Activated naive CD4-positive, alpha-beta T cell treated with anti-CD3 and anti-CD28 coated beads, Interleukin-2, amount 50 U/mL, for 24 hours (primary cell): ENCODE measurements around the gene SH3BP4.

Source experiments
- H3K27ac Mint-ChIP-seq: one replicate; pipeline ENCODE4 v1.8.0; 2021; ENCODE audit warnings: mild to moderate bottlenecking, mixed read lengths
- H3K27me3 Mint-ChIP-seq: one replicate; pipeline ENCODE4 v1.8.0; 2021; ENCODE audit warnings: mixed read lengths
- H3K36me3 Mint-ChIP-seq: one replicate; pipeline ENCODE4 v1.8.0; 2021; ENCODE audit warnings: mixed read lengths
- H3K4me1 Mint-ChIP-seq: one replicate; pipeline ENCODE4 v1.8.0; 2021; ENCODE audit warnings: mixed read lengths
- H3K4me3 Mint-ChIP-seq: one replicate; pipeline ENCODE4 v1.8.0; 2021; ENCODE audit warnings: mild to moderate bottlenecking, mixed read lengths
- H3K9me3 Mint-ChIP-seq: one replicate; pipeline ENCODE4 v1.8.0; 2021; ENCODE audit warnings: mixed read lengths

The SH3BP4 gene

DNA sequence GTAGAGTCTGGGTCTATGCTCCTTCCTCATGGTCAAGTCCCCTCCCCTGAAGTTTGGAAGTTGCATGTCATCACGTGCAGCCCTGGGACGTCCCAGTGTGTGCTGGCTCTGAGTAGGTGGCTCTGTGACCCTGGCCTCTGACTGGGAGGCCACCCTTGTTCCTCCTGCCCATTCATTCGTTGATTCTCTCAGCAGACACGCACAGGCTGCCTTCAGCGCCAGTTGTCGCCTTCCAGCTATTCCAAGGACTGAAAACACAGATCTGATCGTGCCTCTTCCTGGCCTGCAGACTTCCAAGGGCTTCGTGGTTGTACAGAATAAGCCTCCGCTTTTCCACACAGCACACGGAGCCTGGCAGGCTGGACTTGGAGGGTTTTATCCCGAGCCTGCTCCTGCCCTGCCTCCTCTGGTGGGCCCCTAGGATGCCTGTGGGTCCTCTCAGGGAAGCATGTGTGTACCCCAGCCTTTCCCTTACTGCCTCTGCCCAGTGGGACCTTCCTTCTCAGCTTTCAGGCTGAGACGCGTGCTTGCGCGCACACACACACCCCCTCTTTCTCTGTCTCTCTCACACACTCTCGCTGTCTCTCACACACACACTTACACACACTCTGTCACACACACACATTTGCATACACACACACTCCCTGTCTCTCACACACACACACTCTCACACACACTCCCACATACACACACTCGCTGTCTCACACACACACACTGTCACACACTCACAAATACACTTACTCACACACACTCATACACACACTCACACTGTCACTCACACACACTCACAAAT is 17.7 kb downstream of the SH3BP4 start:
- H3K4me3 Mint-ChIP-seq = no peak overlapping the region
- H3K4me1 Mint-ChIP-seq = no peaks in the 10 kb centered on the region
- H3K9me3 Mint-ChIP-seq = no peaks in the 10 kb centered on the region
- H3K36me3 Mint-ChIP-seq = no peaks in the 10 kb centered on the region
- peaks cover 6% of the 10 kb centered on the region for H3K27me3 Mint-ChIP-seq
- H3K27ac Mint-ChIP-seq = no peak overlapping the region

GRCh38 chr2:234970099-234970440 is 18.3 kb downstream of the SH3BP4 start:
- no peaks in the 10 kb centered on the region for H3K4me1 Mint-ChIP-seq
- H3K36me3 Mint-ChIP-seq = no peaks in the 10 kb centered on the region
- H3K4me3 Mint-ChIP-seq = no peak overlapping the region
- no peaks in the 10 kb centered on the region for H3K9me3 Mint-ChIP-seq
- H3K27me3 Mint-ChIP-seq = peaks cover 6% of the 10 kb centered on the region
- no peak overlapping the region for H3K27ac Mint-ChIP-seq

- H3K4me1 Mint-ChIP-seq = no peaks in the 10 kb centered on the region
- no peak overlapping the region for H3K27ac Mint-ChIP-seq
- H3K4me3 Mint-ChIP-seq = no peak overlapping the region
Observed at GRCh38 chr2:234970477-234970882, 18.7 kb downstream of the SH3BP4 start.

GRCh38 chr2:234971496-234971895 is 19.7 kb downstream of the SH3BP4 start:
- H3K27ac Mint-ChIP-seq = no peak overlapping the region
- no peaks in the 10 kb centered on the region for H3K36me3 Mint-ChIP-seq
- peaks cover 6% of the 10 kb centered on the region for H3K27me3 Mint-ChIP-seq
- H3K4me3 Mint-ChIP-seq = no peak overlapping the region
- H3K9me3 Mint-ChIP-seq = no peaks in the 10 kb centered on the region
- no peaks in the 10 kb centered on the region for H3K4me1 Mint-ChIP-seq

More at GRCh38 chr2:234970477-234970882, 18.7 kb downstream of the SH3BP4 start:
- Mint-ChIP-seq H3K36me3 (no peaks in the 10 kb centered on the region), H3K27me3 (peaks cover 6% of the 10 kb centered on the region), H3K9me3 (no peaks in the 10 kb centered on the region)

- Mint-ChIP-seq H3K36me3 (no peaks in the 10 kb centered on the region), H3K9me3 (no peaks in the 10 kb centered on the region), H3K27ac (no peak overlapping the region), H3K4me1 (no peaks in the 10 kb centered on the region), H3K27me3 (peaks cover 4% of the 10 kb centered on the region), H3K4me3 (no peak overlapping the region)
Observed at GRCh38 chr2:234973008-234973407, 21.2 kb downstream of the SH3BP4 start.

DNA sequence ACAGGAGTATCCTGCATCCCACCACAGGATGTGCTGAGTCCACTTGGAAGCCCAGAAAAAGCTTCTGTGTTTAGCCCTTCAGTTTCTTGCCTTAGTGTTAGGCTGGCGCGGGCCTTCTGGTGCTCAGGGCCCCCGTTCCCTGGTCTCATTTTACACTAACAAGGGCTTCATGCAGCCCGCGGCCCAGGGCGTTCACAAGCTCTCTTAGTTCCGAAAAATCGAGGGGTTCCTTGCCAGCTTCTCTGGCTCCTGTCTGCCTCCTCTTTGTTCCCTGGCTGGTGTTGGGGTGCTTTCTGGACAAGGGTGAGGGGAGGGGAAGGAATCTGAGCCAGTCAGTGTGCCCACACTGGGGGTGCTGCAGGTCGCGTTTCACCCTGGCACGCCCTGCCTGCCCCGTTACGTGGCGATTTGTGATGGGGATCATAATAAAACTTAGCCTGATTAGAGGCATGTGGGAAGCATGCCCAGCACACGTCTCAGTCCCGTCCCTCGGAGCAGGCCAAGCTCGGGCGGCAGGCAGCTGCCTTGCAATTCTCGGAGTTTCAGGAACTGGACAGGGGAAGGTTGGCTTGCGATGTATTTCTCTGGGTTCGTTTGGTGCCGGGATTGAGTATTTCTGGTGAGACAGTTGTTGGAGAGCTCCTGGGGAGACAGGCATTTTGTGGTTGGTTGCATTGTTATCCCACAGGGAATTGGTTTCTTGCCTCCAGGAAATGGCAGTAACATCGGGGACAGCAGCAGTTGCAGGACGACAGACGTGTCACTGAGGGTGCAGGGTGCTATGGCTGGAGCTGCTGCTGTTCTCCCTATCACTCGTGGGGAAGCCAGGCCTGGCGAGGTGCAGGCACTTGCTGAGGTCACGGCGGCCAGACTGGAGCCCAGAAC is 22.9 kb downstream of the SH3BP4 start:
- no peak overlapping the region for H3K27ac Mint-ChIP-seq
- H3K4me3 Mint-ChIP-seq = no peak overlapping the region
- H3K9me3 Mint-ChIP-seq = no peaks in the 10 kb centered on the region
- H3K4me1 Mint-ChIP-seq = no peaks in the 10 kb centered on the region
- H3K36me3 Mint-ChIP-seq = no peaks in the 10 kb centered on the region
- H3K27me3 Mint-ChIP-seq = peaks cover 4% of the 10 kb centered on the region

- Mint-ChIP-seq H3K9me3 (no peaks in the 10 kb centered on the region), H3K4me1 (no peaks in the 10 kb centered on the region), H3K36me3 (no peaks in the 10 kb centered on the region), H3K27ac (no peak overlapping the region), H3K4me3 (no peak overlapping the region), H3K27me3 (peaks cover 4% of the 10 kb centered on the region)
Observed at GRCh38 chr2:234975611-234976010, 23.8 kb downstream of the SH3BP4 start.

- Mint-ChIP-seq H3K4me3 (no peak overlapping the region), H3K9me3 (no peaks in the 10 kb centered on the region), H3K36me3 (no peaks in the 10 kb centered on the region), H3K4me1 (no peaks in the 10 kb centered on the region), H3K27me3 (peaks cover 4% of the 10 kb centered on the region), H3K27ac (no peak overlapping the region)
Observed at GRCh38 chr2:234976479-234977227, 24.8 kb downstream of the SH3BP4 start.

DNA sequence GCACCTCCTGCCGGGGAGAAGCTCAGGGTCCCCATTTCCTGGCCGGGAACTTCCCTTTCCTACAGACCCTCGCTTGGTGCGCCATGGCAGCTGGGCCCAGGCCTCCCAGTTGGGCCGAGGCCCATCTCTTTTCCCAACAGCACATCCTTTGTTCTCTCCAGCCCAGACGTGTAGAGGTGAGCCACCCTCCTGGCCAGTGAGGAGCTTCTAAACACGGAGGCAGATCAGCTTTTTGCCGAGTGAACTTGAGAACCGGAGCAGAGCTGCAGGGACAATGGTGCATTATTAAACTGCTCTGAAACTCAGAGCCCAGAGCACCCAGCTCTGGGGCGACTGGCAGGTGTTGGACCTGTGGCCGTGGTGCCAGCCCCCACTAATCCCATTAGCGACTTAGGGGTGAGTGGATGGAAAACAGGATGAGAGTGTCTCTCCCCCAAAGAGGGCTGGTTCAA is 25.4 kb downstream of the SH3BP4 start:
- Mint-ChIP-seq H3K4me3 (no peak overlapping the region), H3K27ac (no peak overlapping the region), H3K9me3 (no peaks in the 10 kb centered on the region), H3K4me1 (no peaks in the 10 kb centered on the region), H3K36me3 (no peaks in the 10 kb centered on the region), H3K27me3 (peaks cover 3% of the 10 kb centered on the region)

GRCh38 chr2:234978466-234979203 is 26.8 kb downstream of the SH3BP4 start:
- Mint-ChIP-seq H3K4me1 (no peaks in the 10 kb centered on the region), H3K36me3 (no peaks in the 10 kb centered on the region), H3K9me3 (no peaks in the 10 kb centered on the region), H3K27ac (no peak overlapping the region), H3K27me3 (no peaks in the 10 kb centered on the region), H3K4me3 (no peak overlapping the region)

GRCh38 chr2:234979204-234980167 is 27.7 kb downstream of the SH3BP4 start:
- Mint-ChIP-seq H3K4me3 (no peak overlapping the region), H3K4me1 (no peaks in the 10 kb centered on the region), H3K36me3 (no peaks in the 10 kb centered on the region), H3K9me3 (no peaks in the 10 kb centered on the region), H3K27ac (no peak overlapping the region), H3K27me3 (no peaks in the 10 kb centered on the region)

DNA sequence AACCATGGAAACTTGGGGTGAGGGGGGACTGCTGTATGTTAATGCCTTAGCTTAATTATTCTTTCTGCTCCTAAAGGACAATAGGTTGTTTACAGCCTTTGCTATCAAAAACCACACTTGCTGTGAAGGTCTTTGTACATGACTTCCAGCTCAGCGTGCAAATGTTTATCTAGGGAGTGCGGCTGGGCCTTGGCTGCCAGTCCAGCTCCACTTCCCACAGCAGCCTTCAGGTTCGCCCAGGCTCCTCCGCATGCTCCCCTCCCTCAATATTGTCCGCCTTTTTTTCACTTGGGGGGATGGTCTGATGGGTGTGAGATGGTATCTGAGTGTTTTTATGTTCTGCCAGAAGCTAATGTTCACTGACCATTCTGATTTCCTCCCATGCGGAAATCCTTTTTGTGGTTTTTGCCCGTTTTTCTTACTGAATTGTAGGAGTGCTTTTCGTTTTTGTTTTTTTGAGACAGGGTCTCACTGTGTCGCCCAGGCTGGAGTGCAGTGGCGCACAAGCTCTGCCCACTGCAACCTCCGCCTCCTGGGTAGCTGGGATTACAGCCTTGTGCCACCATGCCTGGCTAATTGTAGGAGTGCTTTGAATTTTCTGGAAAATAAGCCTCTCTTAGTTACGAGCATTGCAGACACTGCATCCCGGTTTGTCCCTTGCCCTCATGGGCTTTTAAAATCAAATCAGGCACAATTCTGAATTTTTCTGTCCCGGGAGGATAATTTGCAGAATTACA is 28.8 kb downstream of the SH3BP4 start:
- Mint-ChIP-seq H3K36me3 (no peaks in the 10 kb centered on the region), H3K9me3 (no peaks in the 10 kb centered on the region), H3K27ac (no peak overlapping the region), H3K4me3 (no peak overlapping the region), H3K27me3 (no peaks in the 10 kb centered on the region), H3K4me1 (no peaks in the 10 kb centered on the region)

DNA sequence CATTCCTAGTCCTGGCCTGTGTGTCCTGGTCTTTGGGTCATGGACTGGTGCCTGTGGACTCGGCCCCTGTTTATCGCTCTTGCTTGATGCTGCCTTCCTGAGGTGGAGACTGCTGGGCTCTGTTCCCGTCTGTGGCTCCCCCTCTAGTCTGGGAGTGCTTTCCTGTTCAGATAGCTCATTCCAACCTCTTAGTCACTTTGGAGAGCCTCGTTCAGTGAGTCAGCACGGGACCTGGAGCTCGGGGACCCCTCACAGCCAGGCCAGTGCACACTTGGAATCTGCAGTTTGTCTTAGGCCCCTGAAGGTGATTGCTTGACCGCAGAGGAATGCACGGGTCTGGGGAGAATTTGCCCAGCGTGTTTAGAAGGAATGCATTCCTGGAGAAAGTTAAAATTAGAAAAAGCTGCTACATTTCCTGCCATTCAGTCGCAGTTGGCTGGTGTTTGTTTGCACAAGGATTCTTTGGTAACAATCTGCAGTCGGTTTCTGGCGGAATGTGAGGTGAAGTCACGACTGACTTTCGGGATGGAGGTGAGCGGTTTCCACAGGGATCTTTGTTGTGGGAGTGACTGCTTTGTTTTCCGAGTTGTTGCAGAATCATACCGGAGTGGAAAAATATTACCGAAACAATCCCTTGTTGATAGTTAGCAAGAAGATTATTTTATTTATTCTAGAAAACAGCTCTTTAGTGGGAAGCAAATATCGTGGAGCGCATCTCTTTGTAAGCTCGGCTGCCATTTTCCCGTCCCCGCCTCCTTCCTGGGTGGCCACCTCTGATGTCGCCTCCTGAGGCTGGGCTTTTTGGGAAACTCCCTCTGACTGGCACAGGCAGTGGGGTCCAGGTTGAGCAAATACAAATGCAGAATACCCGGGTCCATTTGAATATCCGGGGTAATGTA is 29.6 kb downstream of the SH3BP4 start:
- Mint-ChIP-seq H3K36me3 (no peaks in the 10 kb centered on the region), H3K4me3 (no peak overlapping the region), H3K4me1 (no peaks in the 10 kb centered on the region), H3K27me3 (no peaks in the 10 kb centered on the region), H3K9me3 (no peaks in the 10 kb centered on the region), H3K27ac (no peak overlapping the region)
